Stimulated activated CD8-positive, alpha-beta memory T cell treated with anti-CD3 and anti-CD28 coated beads, Interleukin-4, amount 100 ng/mL, for 4 hours (primary cell): ENCODE data around the gene SYNJ1.
"Not testable (repeated sequence)": the region's sequence is repeated elsewhere in the genome, so short reads cannot be mapped to it uniquely, and the experiment has no call there.

Experiments used
- DNase-seq, 2 donors: peaks; one replicate each; pipeline ENCODE4 v3.0.0-alpha.2; 2020; ENCODE audit warnings: low read depth in 2 of 2, low spot score in 1 of 2

The SYNJ1 gene

DNA sequence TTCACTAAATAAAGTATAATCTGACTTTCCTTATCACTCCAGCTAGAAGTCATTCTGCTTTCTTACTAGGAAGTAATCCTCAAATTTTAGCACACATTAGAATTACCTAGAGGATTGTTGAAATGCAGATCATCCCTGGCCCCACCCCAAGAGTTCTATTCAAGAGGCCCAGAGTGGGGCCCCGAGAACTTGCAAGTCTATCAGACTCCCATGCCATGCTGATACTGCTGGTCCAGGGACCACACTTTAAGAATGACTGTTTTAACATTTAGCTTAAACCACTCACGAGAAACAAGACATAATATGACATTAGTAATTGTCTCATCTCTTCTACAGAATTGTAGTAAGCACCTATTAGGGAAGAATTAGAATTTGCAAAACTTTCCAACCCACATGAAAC lies 7.7 kb upstream of the SYNJ1 start:
- DNase-seq = no peak

DNA sequence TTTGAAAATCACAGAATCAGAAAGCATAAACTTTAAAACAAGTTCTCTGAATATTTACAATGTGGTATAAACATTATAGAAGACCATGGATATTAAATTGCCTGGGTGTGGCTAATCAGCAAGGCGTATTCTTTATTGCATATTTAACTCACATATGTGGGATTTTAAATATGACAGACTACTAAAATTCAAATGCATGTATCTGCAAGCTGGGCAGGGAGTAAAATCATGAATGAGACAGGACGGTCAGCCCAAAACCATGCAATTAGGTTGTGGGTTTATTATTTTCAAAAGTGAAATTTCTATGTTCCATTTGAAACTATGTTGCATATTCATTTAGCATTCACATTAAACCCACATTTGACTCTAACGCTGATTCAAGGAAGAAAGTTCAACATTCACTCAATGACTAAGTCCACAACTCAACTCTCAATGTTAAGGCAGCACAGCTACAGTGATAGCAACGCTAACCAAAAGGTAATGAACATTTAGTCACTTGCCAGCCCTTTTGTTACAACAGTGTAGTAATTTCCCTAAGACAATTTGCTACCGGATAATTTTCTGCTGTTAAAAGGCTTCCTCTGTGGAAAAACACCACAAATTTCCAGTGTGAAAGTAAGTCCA lies 6.3 kb upstream of the SYNJ1 start:
- DNase-seq = no peak

DNA sequence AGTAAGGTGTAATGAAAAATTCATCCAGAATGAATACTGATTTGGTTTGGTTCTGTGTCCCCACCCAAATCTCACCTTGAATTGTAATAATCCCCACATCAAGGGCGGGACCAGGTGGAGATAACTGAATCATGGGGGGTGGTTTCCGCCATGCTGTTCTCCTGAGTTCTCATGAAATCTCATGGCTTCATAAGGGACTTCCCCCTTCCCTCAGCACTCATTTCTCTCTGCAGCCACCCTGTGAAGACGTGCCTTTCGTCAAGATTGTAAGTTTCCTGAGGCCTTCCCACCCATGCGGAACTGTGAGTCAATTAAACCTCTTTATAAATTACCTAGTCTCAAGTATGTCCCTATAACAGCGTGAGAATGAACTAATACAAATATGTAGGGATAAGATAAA lies 5.5 kb upstream of the SYNJ1 start:
- no peak for DNase-seq

DNA sequence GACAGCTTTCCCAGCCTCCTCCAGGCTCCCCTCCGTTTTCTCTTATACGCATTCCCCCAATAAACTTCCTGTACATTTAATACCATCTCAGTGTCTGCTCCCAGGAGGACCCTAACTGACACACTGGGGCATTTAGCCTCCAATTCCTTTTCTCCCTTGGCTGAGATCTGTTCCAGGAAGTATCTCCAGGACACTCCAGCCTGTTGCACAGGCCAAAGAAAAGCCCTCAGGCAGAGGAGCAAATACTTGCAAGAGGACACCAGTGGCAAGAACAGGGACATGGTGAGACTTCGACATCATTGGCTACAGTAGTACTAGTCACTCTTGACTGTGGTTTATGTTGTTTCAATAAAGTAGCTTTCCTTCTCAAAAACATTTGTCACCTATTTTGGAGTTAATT lies 4.7 kb upstream of the SYNJ1 start:
- DNase-seq = no peak

DNA sequence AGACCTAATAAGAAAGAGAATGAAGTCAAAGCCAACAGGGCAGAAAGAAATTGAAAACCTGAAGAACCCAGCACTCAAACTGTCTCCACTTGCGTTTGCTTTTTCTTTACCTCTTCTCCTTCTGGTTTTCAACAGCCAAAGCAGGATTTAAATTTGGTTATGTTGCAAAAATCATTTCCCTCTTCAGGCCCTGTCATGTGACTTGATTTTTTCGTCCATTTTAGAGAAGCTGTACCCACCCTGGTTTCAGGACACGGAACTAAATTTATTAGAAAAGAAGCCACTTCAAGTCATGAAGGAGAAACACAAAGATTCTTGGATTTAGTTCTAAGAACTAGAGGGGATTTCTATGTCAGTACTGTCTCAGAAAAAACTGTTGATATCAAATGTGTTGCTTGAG lies 1.0 kb upstream of the SYNJ1 start:
- DNase-seq = no peak

DNA sequence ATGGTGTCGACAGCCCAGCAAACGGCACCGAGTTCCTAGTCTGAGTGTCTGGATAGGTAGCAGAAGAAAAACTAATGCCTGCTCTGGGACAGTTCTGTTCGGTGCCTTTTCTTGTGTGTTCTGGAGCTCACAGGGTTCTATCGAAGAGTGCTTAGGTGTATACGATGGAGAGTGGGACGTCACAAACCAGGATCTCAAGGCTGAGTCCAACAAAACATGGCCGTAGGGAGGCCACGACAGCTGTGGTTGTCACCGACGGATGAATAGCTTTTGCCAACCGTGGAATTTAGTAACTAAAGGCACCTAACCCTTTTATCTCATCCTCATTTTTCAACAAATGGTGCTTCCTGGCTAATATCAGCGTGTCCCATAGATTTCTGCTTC lies 635 bp upstream of the SYNJ1 start:
- no peak for DNase-seq

DNA sequence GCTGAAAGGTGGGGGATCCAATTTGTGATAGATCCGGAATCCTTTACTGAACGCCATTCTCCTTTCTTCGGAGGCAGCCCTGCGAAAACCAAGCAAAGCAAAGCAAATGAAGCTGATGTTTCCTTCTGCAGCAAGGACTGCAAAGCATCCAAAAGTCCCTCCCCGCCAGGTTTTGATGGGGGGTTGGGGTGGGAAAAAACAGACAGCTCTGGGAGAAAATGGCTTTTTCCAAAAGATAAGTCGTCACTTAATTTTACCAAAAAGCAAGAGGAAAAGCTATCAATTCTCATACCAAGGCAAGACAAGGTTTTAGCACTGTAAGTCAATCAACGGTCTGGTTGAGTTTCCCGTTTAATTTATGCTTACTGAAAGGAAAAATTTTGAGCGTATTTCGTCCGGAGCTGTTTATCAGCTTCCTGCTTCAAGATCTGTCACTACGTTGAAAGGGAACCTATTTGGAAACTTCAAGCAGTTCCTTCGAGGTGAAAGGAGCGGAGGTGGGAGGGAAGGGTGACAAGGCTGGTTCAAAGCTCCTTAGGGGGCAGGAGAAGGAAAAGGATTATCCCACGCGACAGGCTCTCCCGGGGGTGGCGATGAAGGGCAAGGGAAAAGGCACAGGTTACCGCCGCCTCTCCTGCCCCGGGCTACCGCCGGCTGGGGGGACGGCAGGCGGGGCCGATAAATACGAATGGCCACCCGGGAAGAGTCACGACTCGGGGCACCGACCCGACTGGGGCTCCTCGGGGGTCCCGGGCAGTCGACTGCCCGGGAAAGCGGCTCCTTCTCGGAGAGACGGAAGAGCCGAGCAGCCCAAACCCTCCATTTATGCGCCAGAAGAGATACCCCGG lies 750 bp downstream of the SYNJ1 start:
- DNase-seq = no peak

DNA sequence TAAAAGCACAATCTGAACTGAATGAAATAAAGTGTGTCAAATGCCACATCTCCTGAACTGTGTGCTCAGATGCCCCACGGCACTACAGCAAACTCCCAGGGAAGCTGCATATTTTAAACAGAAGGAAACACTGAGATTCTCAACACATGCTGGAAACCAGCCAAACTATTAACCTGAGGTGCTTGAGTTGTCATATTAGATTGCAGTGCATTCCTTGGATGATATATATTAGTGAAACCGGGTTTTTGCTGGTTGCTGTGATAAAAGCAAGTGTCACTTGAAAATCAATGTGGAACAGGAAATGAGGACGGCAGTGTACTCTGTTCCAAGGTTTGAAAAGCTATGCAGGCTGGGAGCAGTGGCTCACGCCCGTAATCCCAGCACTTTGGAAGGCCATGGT lies 8.7 kb downstream of the SYNJ1 start:
- no peak for DNase-seq

DNA sequence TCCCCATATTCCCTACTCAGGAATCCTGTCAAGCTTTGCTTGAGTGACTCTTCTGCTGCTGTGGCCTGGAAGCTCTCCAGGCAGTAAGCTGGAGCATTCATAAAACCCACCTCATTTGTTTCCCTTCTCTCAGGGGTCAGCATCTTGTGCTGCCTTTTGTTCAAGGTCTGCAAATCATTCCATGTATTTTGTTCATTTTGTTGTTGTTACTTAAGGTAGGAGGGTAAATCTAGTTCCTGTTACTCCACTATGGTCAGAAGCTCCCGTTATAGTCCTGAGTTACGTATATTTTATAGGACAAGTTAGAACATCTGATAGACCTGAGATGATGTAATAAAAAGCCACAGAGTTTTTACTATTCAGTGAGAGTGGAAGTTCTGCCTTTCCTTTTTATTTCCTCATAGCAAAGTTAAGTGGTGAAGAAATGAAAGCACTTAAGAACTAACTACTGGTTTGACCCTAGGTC lies 9.9 kb downstream of the SYNJ1 start:
- DNase-seq = no peak

DNA sequence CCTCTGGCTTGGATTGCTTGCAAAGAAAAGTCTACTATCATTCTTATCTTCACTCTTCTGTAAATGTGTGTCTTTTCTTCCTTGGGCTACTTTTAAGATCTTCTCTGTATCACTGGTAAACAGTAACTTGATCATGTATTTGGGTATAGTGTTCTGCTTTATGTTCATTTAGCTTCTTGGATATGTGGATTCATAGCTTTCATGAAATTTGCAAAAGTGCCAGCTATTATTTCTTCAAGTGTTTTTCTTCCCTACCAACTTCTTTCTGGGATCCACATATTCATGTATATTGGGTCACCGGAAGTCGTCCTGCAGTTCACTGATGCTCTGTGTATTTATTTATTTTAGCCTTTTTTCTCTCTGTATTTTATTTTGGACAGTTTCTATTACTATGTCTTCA lies 11.3 kb downstream of the SYNJ1 start:
- no peak for DNase-seq

DNA sequence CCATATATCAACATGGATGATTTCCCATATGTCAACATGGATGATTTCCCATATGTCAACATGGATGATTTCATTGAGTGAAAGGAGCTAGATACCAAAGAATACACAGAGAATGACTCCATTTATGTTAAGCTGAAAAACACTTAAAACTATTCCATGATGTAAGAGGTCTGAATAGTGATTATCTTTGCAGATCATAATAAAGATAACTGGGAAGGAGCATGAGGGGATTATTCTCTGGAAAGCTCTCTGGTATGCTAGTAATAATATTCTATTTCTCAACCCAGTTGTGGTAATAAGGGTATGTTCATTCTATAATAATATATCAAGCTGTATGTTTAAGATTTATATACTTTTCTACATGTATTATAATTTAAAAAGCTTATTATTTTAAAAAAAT lies 14.1 kb downstream of the SYNJ1 start:
- DNase-seq = no peak

DNA sequence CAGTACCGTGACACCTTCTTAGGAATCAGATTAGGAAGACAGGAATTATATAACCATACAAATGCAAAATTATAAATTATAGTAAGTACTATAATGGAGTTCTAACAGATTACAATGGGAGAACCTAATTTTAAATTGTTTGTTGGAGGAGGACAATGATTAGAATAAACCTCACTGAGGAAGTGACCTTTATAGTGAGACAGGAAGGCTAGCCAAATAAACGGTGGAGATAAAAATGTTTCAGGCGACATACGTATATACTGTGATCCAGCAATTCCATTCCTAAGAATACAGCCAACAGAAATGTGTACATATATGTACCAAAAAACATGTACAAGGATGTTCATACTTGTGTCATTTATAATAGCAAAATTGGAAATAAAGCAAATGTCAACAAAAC lies 15.2 kb downstream of the SYNJ1 start:
- DNase-seq = no peak

DNA sequence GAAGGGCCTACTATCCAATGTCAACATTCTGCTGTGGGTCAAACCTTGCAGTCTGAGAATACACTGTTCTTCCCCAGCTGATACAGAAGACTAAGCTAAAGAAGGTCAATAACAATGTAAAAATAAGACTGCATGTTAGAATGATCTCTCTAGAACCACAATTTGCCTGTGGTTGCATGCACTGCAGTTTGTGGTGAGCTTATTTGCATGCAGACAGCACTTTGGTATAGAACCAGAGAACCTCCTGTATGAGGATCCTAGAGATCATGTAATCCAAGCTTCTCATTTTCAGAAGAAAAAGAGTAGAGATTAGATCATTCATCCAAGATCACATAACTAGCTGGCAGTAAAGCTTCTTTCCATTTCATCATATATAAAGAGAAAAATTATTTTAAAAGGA lies 15.8 kb downstream of the SYNJ1 start:
- no peak for DNase-seq

DNA sequence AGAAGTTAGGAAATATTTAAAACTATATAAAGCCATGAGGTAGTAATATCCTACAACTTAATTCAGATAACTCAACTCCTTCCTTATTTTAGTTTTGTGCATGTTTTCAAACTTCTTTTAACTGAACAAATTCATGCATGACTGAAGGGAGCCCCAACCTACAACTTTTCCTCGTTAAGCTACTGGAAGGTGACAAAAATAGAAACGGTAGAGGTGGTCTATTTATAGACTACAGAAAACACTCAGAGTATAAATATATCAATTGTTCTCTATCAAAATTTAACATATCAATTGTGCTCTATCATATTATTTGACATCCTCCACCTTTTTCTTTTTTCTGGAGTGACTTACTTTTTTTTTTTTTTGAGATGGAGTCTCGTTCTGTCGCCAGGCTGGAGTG lies 16.8 kb downstream of the SYNJ1 start:
- DNase-seq = no peak

DNA sequence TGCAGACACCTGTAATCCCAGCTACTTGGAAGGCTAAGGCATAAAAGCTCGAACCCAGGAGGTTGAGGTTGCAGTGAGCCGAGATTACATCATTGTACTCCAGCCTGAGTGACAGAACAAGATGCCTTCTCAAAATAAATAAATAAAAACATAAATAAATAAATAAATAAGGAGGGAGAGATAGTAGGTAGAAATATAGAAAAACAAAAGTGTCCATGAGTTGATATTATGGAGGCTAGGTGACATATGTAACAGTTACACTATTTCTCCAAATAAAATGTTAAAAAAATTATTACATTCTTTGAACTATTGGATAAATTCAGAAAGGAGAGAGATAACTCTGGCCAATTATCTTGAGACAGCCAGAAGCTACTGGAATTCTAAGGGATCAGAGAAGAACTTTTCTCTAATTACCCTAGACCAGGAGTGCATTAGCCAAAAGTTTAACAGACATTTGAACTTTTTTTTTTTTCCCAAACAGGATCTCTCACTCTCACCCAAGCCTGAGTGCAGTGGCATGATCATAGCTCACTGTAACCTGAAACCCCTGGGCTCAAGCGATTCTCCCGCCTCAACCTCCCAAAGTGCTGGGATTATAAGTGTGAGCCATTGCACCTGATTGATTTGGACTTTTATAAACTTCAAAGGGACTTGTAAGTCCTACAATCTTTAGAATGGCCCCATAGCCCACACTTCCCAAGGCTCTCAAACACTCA lies 17.6 kb downstream of the SYNJ1 start:
- DNase-seq = no peak

DNA sequence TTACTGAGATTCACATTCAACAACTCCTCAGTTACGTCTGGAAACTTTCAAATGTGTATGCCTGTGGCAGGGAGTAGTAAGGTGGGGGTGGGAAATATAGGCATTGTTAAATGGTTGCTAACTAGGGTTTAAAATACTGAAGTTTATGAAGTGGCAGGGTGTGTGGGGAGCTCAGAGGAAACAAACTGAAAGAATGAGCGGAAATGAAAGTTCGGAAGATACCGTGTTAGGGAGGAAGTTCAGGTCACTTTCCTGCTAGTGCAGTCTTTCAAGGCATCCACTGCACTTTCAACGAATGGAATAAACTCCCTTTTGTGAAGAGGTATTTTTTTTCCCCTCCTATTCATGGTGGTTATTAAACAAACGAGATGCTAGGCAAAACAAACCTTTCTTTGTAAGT lies 19.7 kb downstream of the SYNJ1 start:
- DNase-seq = no peak

DNA sequence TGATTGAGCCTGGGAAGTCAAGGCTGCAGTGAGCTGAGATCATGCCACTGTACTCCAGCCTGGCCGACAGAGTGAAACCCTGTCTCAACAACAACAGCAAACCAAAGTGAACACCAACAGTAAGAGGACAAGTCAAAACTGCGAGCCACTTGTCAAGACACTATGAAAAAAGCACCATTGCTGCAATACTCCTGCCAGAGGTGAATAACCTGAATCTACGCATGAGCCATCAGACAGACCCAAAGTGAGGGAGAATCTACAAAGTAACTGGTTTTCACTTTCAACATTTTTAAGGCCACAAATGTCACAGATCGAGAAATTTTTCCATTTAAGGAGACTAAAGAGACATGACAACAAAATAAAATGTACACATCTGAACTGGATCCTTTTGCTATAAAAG lies 21.9 kb downstream of the SYNJ1 start:
- DNase-seq = no peak

DNA sequence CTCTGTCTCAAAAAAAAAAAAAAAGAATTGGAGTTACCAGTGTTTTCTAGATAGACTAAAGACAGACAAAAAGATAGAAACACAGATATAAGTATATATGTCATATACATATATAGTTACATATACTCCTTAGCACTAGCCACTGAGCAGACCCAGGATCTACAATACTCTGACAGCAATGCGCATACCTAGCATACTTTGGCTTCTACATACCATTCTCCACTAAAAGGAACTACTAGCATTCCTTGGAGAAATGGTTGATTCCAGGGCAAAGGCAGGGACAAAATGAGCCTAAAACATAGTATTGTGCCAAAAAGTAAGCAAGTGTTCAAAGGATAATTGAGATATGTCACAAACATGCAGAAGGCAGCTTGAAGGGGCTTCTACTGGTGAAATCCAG lies 22.7 kb downstream of the SYNJ1 start:
- no peak for DNase-seq

DNA sequence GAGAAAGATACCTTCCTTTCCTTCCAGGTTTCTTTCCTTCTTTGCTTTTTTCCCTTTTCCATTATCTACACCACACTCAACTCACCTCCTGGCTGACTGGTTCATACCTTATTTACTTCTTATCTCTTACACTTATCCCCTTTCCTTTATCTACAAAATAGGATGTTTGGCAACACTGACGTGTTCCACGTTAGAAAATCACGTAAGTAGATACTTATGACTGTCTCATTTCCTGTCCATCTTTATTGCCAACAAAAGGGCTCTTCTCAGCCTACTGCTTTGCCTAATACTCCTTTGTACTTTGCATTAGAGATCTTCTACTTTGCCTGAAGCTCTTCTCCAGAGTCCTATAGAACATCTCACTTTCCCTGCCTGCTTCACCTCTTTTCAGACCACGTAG lies 25.1 kb downstream of the SYNJ1 start:
- no peak for DNase-seq

DNA sequence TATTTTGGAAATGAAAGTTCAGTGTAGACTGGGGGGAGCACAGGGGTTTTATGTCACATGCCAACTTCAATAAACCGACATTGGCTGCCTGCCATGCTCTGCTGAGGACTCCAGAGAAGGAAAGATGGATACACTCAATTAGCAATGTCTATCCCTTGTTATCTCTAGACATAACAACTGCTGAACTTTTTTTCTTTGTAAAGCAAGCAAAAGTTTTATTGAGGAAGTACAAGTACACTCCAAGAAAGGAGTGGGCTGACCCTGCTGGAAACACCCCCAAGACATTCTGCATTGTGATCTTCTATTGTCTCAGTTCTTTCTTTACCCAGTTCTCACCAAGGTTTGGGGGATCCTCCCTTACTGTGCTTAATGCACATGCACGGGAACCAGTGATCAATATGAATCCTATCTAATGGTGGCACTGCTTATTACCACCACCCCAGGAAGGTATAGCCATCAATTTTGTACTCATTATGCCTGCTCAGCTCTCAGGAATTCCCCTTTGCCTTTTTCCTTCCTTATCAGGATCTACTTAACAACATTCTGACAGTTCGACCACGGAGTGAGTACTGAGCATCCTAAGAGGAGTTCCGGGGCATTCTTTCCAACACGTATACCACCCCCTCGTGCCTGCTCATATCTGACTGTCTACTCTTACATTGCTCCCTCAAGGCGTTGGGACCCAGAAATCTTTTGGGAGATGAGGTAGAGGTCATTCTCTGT lies 28.7 kb downstream of the SYNJ1 start:
- DNase-seq = no peak

DNA sequence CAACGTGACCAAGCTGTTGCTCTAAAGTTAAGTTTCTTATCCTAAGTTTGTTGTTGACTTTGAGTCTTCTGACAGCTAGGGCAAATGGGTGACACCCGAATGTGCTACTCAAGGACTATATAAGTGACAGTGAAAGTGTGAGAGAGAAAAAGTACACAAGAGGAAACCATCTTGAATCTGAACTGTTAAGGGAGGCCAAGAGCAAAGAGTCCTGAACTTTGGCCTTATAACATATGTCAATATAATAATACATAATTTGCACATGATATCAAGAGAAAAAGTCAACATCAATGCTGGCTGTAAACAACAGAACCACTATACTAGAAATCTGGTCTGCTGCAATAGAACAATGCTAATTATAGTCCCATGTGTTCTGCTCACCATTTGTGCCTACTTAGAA lies 29.5 kb downstream of the SYNJ1 start:
- no peak for DNase-seq

DNA sequence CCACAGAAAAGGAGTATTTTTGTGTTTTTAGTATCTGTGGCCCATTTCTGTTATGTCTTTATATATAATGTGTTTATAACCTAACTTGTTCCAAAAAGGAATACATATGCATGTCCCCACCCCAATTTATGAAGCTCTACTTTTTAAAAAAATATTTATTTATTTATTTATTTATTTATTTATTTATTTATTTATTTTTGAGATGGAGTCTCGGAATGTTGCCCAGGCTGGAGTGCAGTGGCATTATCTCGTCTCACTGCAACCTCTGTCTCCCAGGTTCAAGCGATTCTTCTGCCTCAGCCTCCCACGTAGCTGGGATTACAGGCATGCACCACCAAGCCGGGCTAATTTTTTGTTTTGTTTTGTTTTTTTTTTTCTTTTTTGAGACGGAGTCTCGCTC lies 32.3 kb downstream of the SYNJ1 start:
- DNase-seq = not testable (repeated sequence)
